Measurements from ENCODE around the gene DACT3.

Gene DACT3

GRCh38 chr19:46668662-46669061, 7.7 kb upstream of the DACT3 start:
- H3K79me2 ChIP-seq (ENCODE audit: insufficient read depth, low read length), result no peaks in the 10 kb centered on the region
- no peaks in the 10 kb centered on the region for H3K27me3 ChIP-seq (ENCODE audit: insufficient read depth, low read length, poor library complexity, severe bottlenecking)
- H3K4me2 ChIP-seq (ENCODE audit: low read depth, low read length, poor library complexity, severe bottlenecking), result no peak overlapping the region
- H3K9me2 ChIP-seq (replicated peaks; ENCODE audit: low read depth, low read length), result no peaks in the 10 kb centered on the region
- H3K4me1 ChIP-seq (ENCODE audit: insufficient read depth, low read length, poor library complexity, severe bottlenecking), result no peaks in the 10 kb centered on the region
- TF ChIP-seq EZH2phosphoT487 (IDR thresholded peaks at IDR 0.05; ENCODE audit: borderline replicate concordance), result no peak
- TF ChIP-seq CTCF (conservative IDR thresholded peaks at IDR 0.05; ENCODE audit: low read length), result no peak
- H3K9ac ChIP-seq (ENCODE audit: low read depth, low read length, poor library complexity, severe bottlenecking), result no peak overlapping the region
- H3K36me3 ChIP-seq (ENCODE audit: insufficient read depth, low read length), result peaks cover 16% of the 10 kb centered on the region; the same call in 1 of the 2 replicates
- H3F3A ChIP-seq (ENCODE audit: low read depth), result no peaks in the 10 kb centered on the region
- no peaks in the 10 kb centered on the region for H4K20me1 ChIP-seq (ENCODE audit: insufficient read depth, low read length, poor library complexity, severe bottlenecking)
- no peak overlapping the region for H2AFZ ChIP-seq (ENCODE audit: low read length)
- no peaks in the 10 kb centered on the region for H3K9me3 ChIP-seq (ENCODE audit: insufficient read depth, low read depth, low read length)
- no peak overlapping the region for H3K4me3 ChIP-seq (ENCODE audit: low read length, poor library complexity, severe bottlenecking)

DNA sequence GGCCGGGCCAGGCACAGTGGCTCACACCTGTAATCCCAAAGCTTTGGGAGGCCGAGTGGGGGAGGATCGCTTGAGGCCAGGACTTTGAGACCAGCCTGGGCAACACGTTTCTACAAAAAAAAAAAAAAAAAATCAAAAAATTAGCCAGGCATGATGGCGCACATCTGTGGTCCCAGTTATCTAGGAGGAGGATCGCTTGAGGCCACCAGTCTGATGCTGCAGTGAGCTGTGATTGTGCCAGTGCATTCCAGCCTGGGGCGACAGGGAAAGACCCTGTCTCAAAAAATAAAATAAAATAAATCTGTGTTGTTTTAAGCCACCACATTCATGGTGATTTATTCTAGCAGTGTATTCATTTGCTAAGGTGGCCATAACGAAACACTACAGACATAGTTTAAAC, 4.1 kb upstream of the DACT3 start:
- no peak overlapping the region for H3K9ac ChIP-seq (ENCODE audit: low read depth, low read length, poor library complexity, severe bottlenecking)
- no peaks in the 10 kb centered on the region for H3K36me3 ChIP-seq (ENCODE audit: insufficient read depth, low read length)
- peaks cover 16% of the 10 kb centered on the region for H3K4me1 ChIP-seq (ENCODE audit: insufficient read depth, low read length, poor library complexity, severe bottlenecking)
- TF ChIP-seq EZH2phosphoT487 (IDR thresholded peaks at IDR 0.05; ENCODE audit: borderline replicate concordance), result no peak
- TF ChIP-seq CTCF (conservative IDR thresholded peaks at IDR 0.05; ENCODE audit: low read length), result no peak
- H3K27me3 ChIP-seq (ENCODE audit: insufficient read depth, low read length, poor library complexity, severe bottlenecking), result no peaks in the 10 kb centered on the region
- no peaks in the 10 kb centered on the region for H4K20me1 ChIP-seq (ENCODE audit: insufficient read depth, low read length, poor library complexity, severe bottlenecking)
- no peaks in the 10 kb centered on the region for H3K79me2 ChIP-seq (ENCODE audit: insufficient read depth, low read length)
- no peaks in the 10 kb centered on the region for H3K9me3 ChIP-seq (ENCODE audit: insufficient read depth, low read depth, low read length)
- H3K4me2 ChIP-seq (ENCODE audit: low read depth, low read length, poor library complexity, severe bottlenecking), result no peak overlapping the region
- no peak overlapping the region for H3K4me3 ChIP-seq (ENCODE audit: low read length, poor library complexity, severe bottlenecking)
- H3K9me2 ChIP-seq (replicated peaks; ENCODE audit: low read depth, low read length), result no peaks in the 10 kb centered on the region
- H3F3A ChIP-seq (ENCODE audit: low read depth), result 0 out of 2 replicates have a peak, but pooled peaks cover 4% of the 10 kb centered on the region
- no peak overlapping the region for H2AFZ ChIP-seq (ENCODE audit: low read length)

GRCh38 chr19:46661735-46662592, 982 bp upstream of the DACT3 start:
- H3F3A ChIP-seq (ENCODE audit: low read depth), result 0 out of 2 replicates have a peak, but pooled peaks cover 4% of the 10 kb centered on the region
- H3K9ac ChIP-seq (ENCODE audit: low read depth, low read length, poor library complexity, severe bottlenecking), result peak overlapping the region; percentile 14
- H3K9me3 ChIP-seq (ENCODE audit: insufficient read depth, low read depth, low read length), result no peaks in the 10 kb centered on the region
- TF ChIP-seq CTCF (conservative IDR thresholded peaks at IDR 0.05; ENCODE audit: low read length), result peak; percentile 93
- TF ChIP-seq EZH2phosphoT487 (IDR thresholded peaks at IDR 0.05; ENCODE audit: borderline replicate concordance), result no peak
- no peaks in the 10 kb centered on the region for H3K79me2 ChIP-seq (ENCODE audit: insufficient read depth, low read length)
- H3K4me2 ChIP-seq (ENCODE audit: low read depth, low read length, poor library complexity, severe bottlenecking), result peak overlapping the region; percentile 84
- peak overlapping the region; percentile 40; the same call in 1 of the 2 replicates for H2AFZ ChIP-seq (ENCODE audit: low read length)
- peak overlapping the region; percentile 71 for H3K4me3 ChIP-seq (ENCODE audit: low read length, poor library complexity, severe bottlenecking)
- no peaks in the 10 kb centered on the region for H3K27me3 ChIP-seq (ENCODE audit: insufficient read depth, low read length, poor library complexity, severe bottlenecking)
- no peaks in the 10 kb centered on the region for H3K36me3 ChIP-seq (ENCODE audit: insufficient read depth, low read length)
- no peaks in the 10 kb centered on the region for H4K20me1 ChIP-seq (ENCODE audit: insufficient read depth, low read length, poor library complexity, severe bottlenecking)
- peaks cover 27% of the 10 kb centered on the region for H3K4me1 ChIP-seq (ENCODE audit: insufficient read depth, low read length, poor library complexity, severe bottlenecking)
- no peaks in the 10 kb centered on the region for H3K9me2 ChIP-seq (replicated peaks; ENCODE audit: low read depth, low read length)

All from Loucy (cell line).